Measurements from ENCODE around the gene TBC1D17. TPM values are rescaled to one million over a fixed set of nuclear protein-coding genes. Genes with fewer than 3 reads are reported as not detected.

Gene TBC1D17
- total and polyA plus RNA-seq, 10 of the 15 experiments (the other 5 are each of a cell fraction or from before 2014, with no cell fraction given) = 0.42 to 20.4 (median 11.2) TPM

GRCh38 chr19:49858088-49858985 lies 19.2 kb upstream of the TBC1D17 start:
- intact Hi-C loops (cut with micrococcal nuclease; ENCODE audit: unreplicated experiment) = no loop called here
- DNase-seq (ENCODE audit: low read depth, low spot score) (no peak), FAIRE-seq (no peak), ATAC-seq (no peak)
- no peaks in the 10 kb centered on the region; the same call in 1 of the 2 replicates for H3K79me2 ChIP-seq (ENCODE audit: control insufficient read depth, insufficient read depth, low read length)
- TF ChIP-seq SMAD5 (IDR thresholded peaks at IDR 0.05; ENCODE audit: low read depth) (0 out of 2 replicates have a peak, but pooled peaks have one; percentile 31), BCL11A (IDR thresholded peaks at IDR 0.05; ENCODE audit: low read depth, low read length) (no peak), PML (IDR thresholded peaks at IDR 0.05; ENCODE audit: low read length) (no peak), POLR2A (IDR thresholded peaks at IDR 0.05; ENCODE audit: low read depth, low read length) (peak; percentile 58)
- ChIA-PET SMC1A (ENCODE audit: uncharacterized antibody, unreplicated experiment) (no interaction called here), POLR2A (interaction anchor here (1.0 to 1.8 kb wide), 2 partner anchors 11 to 71 kb away, joined by 3 to 7 read pairs; no protein-coding TSS in a partner anchor), CTCF (no interaction called here), RAD21 (ENCODE audit: unreplicated experiment) (no interaction called here)
- no peaks in the 10 kb centered on the region for H4K20me1 ChIP-seq (ENCODE audit: control insufficient read depth, insufficient read depth)
- in situ Hi-C loops (cut with MboI) = no loop called here
- H3K4me2 ChIP-seq (ENCODE audit: control insufficient read depth, insufficient read depth) = no peak overlapping the region
- H3K4me3 ChIP-seq = no peak overlapping the region
- H3K27me3 ChIP-seq (replicated peaks in 1 of 2; ENCODE audit: control insufficient read depth in 2 of 2, insufficient read depth in 2 of 2, low read length in 1 of 2) = no peaks in the 10 kb centered on the region
- no peaks in the 10 kb centered on the region for H3K9me3 ChIP-seq (replicated peaks; ENCODE audit: control insufficient read depth, insufficient read depth, low read length)
- H3K27ac ChIP-seq (ENCODE audit: control insufficient read depth, insufficient read depth) = no peak overlapping the region
- 88% methylated on average over 30 of the region's 37 CpGs for WGBS (ENCODE audit: insufficient coverage, insufficient replicate concordance, low lambda C conversion rate, missing lambda C conversion rate)
- H3K9ac ChIP-seq (ENCODE audit: control insufficient read depth, insufficient read depth, low read length) = no peak overlapping the region
- H3K4me1 ChIP-seq (ENCODE audit: control insufficient read depth, insufficient read depth, low read length) = no peaks in the 10 kb centered on the region
- peaks cover under 1 to 24% of the 10 kb centered on the region in 2 experiments; a peak in 3 of 4 replicates for H3K36me3 ChIP-seq (ENCODE audit: control insufficient read depth in 2 of 2, insufficient read depth in 2 of 2, low read length in 1 of 2)
- no TSS peak for BruUV-seq (replicated peaks)
- no peak overlapping the region for H2AFZ ChIP-seq (ENCODE audit: control insufficient read depth, low read depth, low read length)

DNA sequence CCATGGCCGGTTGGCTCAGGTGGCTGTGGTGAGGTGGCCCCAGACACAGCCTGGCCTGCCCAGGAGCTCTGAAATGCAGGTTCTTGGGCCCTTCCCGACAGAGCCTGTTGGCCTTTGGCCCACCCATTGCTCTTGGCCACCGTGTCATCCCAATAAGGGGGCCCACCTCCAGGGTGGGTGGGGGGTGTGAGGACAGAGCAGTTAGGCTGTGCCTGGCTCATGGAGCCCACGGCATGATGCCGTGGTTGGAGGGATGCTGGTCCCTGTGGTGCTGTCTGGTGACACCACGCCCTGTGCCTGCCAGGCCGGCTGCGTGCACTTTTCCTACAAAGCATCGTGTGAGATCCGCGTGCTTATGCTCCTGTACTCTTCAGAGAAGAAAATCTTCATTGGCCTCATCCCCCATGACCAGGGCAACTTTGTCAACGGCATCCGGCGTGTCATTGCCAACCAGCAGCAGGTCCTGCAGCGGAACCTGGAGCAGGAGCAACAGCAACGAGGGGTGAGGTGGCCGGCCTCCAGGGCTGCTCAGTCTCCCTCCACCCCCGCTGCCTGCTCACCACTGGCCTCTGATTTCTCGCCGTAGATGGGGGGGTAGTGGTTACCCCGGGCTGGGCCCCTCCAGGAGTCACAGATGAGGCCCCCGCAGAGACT lies 17.7 kb upstream of the TBC1D17 start:
- ATAC-seq (no peak), FAIRE-seq (no peak), DNase-seq (ENCODE audit: low read depth, low spot score) (no peak)
- Histone ChIP-seq H3K36me3 (ENCODE audit: control insufficient read depth in 2 of 2, insufficient read depth in 2 of 2, low read length in 1 of 2) (peaks cover 8 to 29% of the 10 kb centered on the region in 2 experiments), H3K9ac (ENCODE audit: control insufficient read depth, insufficient read depth, low read length) (no peak overlapping the region), H3K27me3 (replicated peaks in 1 of 2; ENCODE audit: control insufficient read depth in 2 of 2, insufficient read depth in 2 of 2, low read length in 1 of 2) (no peaks in the 10 kb centered on the region), H3K4me3 (no peak overlapping the region), H3K9me3 (replicated peaks; ENCODE audit: control insufficient read depth, insufficient read depth, low read length) (no peaks in the 10 kb centered on the region), H3K79me2 (ENCODE audit: control insufficient read depth, insufficient read depth, low read length) (no peaks in the 10 kb centered on the region; the same call in none of the 2 replicates), H4K20me1 (ENCODE audit: control insufficient read depth, insufficient read depth) (no peaks in the 10 kb centered on the region), H3K4me2 (ENCODE audit: control insufficient read depth, insufficient read depth) (no peak overlapping the region), H3K27ac (ENCODE audit: control insufficient read depth, insufficient read depth) (no peak overlapping the region), H2AFZ (ENCODE audit: control insufficient read depth, low read depth, low read length) (no peak overlapping the region), H3K4me1 (ENCODE audit: control insufficient read depth, insufficient read depth, low read length) (no peaks in the 10 kb centered on the region)
- BruUV-seq (replicated peaks) = no TSS peak
- POLR2A ChIA-PET = interaction anchor here (1.8 kb wide), 1 partner anchor 9 kb away, joined by 7 read pairs; no protein-coding TSS in a partner anchor
- WGBS (ENCODE audit: insufficient coverage, insufficient replicate concordance, low lambda C conversion rate, missing lambda C conversion rate) = 92% methylated on average over 22 of the region's 22 CpGs
- in situ Hi-C loops (cut with MboI) (no loop called here), intact Hi-C loops (cut with micrococcal nuclease; ENCODE audit: unreplicated experiment) (no loop called here)
- SMC1A ChIA-PET (ENCODE audit: uncharacterized antibody, unreplicated experiment) = no interaction called here
- CTCF ChIA-PET = no interaction called here
- RAD21 ChIA-PET (ENCODE audit: unreplicated experiment) = no interaction called here
- peak; percentile 47 for TF ChIP-seq POLR2A (IDR thresholded peaks at IDR 0.05; ENCODE audit: low read depth, low read length)
- TF ChIP-seq FOS (IDR thresholded peaks at IDR 0.05; ENCODE audit: borderline replicate concordance, extremely low read depth, insufficient read length) = no peak
